H1 (cell line): ENCODE results near the gene SNX2. TPM values are rescaled to one million over a fixed set of nuclear protein-coding genes. Genes with fewer than 3 reads are reported as not detected.
A peak's percentile ranks its signal among the peaks of the same experiment; 100 is the strongest.

Experiments used
- CTCF ChIA-PET: fragments of 300-600 bp; sonication (Branson Sonifier 250); formaldehyde crosslinking; loops from one replicate; lab custom pipeline; 2021; ENCODE audit not compliant: partially characterized antibody; lab: Charles Lee
- POLR2A ChIA-PET: fragments of 300-600 bp; sonication (Branson Sonifier 250); formaldehyde crosslinking; loops from one replicate; lab custom pipeline; 2021; ENCODE audit warnings: inconsistent platforms; ENCODE audit not compliant: partially characterized antibody; lab: Charles Lee
- DNase-seq, 2 experiments: peaks; one replicate each; pipeline versions ENCODE4 v3.0.0 to v3.0.0-alpha.2; 2010 to 2022; ENCODE audit warnings: low spot score in 2 of 2, low read depth in 1 of 2, mixed read lengths in 1 of 2
- FAIRE-seq: peaks from 2 replicates; lab custom pipeline; 2011; peaks lifted over from hg19 to GRCh38; lab: Jason Lieb, UNC
- H2AFZ ChIP-seq: 2 replicates; pipeline ENCODE4 v1.8.1; 2012; ENCODE audit warnings: low read length, inconsistent platforms
- H2AK5ac ChIP-seq: 2 replicates; pipeline ENCODE4 v1.6.1; 2013; ENCODE audit warnings: low read depth, low read length
- H2BK120ac ChIP-seq: replicated peaks from 2 replicates; pipeline ENCODE3; 2013; ENCODE audit warnings: low read depth, low read length, inconsistent platforms
- H2BK12ac ChIP-seq: 2 replicates; pipeline ENCODE4 v1.6.1; 2013; ENCODE audit warnings: low read depth, low read length
- H2BK15ac ChIP-seq: 2 replicates; pipeline ENCODE4 v1.6.1; 2013; ENCODE audit warnings: low read length
- H2BK20ac ChIP-seq: 2 replicates; pipeline ENCODE4 v1.6.1; 2013; ENCODE audit warnings: low read length
- H2BK5ac ChIP-seq: 2 replicates; pipeline ENCODE4 v1.6.1; 2013; ENCODE audit warnings: low read depth, low read length
- H3K14ac ChIP-seq: 2 replicates; pipeline ENCODE4 v1.6.1; 2013; ENCODE audit warnings: inconsistent platforms; ENCODE audit not compliant: insufficient read length
- H3K18ac ChIP-seq: 2 replicates; pipeline ENCODE4 v1.6.1; 2013; ENCODE audit warnings: low read length; ENCODE audit errors: extremely low read depth
- H3K23ac ChIP-seq: 2 replicates; pipeline ENCODE4 v1.6.1; 2013; ENCODE audit warnings: inconsistent platforms; ENCODE audit not compliant: insufficient read length
- H3K23me2 ChIP-seq: 2 replicates; pipeline ENCODE4 v1.6.1; 2013; ENCODE audit warnings: low read depth, low read length
- H3K27ac ChIP-seq: 2 replicates; pipeline ENCODE4 v1.6.1; 2011; ENCODE audit warnings: low read depth, low read length, inconsistent platforms
- H3K27me3 ChIP-seq, 4 experiments: replicated peaks in 1 of 4; 1 replicate in 1 of 4; 2 replicates in 3 of 4; pipeline versions ENCODE4 v1.6.1 to v1.8.1; 2011 to 2013; ENCODE audit warnings: low read length in 3 of 4, mild to moderate bottlenecking in 3 of 4, inconsistent platforms in 2 of 4, mixed read lengths in 2 of 4, moderate library complexity in 1 of 4; ENCODE audit not compliant: control insufficient read depth in 3 of 4, insufficient read depth in 3 of 4; ENCODE audit errors: extremely low read depth in 1 of 4
- H3K36me3 ChIP-seq, 4 experiments: 2 replicates each; pipeline versions ENCODE4 v1.6.1 to v1.8.1; 2011 to 2013; ENCODE audit warnings: mild to moderate bottlenecking in 4 of 4, low read length in 3 of 4, moderate library complexity in 2 of 4, control low read depth in 1 of 4, inconsistent platforms in 1 of 4; ENCODE audit not compliant: insufficient read depth in 4 of 4, control insufficient read depth in 2 of 4
- H3K4ac ChIP-seq: replicated peaks from 2 replicates; pipeline ENCODE3; 2013; ENCODE audit warnings: low read length, low read depth, mixed read lengths, inconsistent platforms; ENCODE audit not compliant: insufficient read length
- H3K4me1 ChIP-seq, 4 experiments: replicated peaks in 1 of 4; 1 replicate in 1 of 4; 2 replicates in 3 of 4; pipeline versions ENCODE4 v1.6.1 to v1.8.1; 2011 to 2013; ENCODE audit warnings: low read length in 3 of 4, inconsistent platforms in 2 of 4, mixed read lengths in 1 of 4; ENCODE audit not compliant: insufficient read depth in 4 of 4, control insufficient read depth in 3 of 4
- H3K4me2 ChIP-seq, 2 experiments: 2 replicates each; pipeline versions ENCODE4 v1.6.1 to v1.8.1; 2011 to 2013; ENCODE audit warnings: low read depth in 2 of 2, low read length in 2 of 2, control low read depth in 1 of 2, inconsistent platforms in 1 of 2, mild to moderate bottlenecking in 1 of 2; ENCODE audit not compliant: insufficient read depth in 1 of 2
- H3K4me3 ChIP-seq, 4 experiments: fragments of 200-600, 300-600 bp in 1 of 4; sonication (generic), shearing (Covaris generic), sonication (Bioruptor Twin) in 1 of 4; 2 replicates each; pipeline versions ENCODE4 v1.5.1 to v1.8.1; 2011 to 2016; ENCODE audit warnings: low read length in 4 of 4, low read depth in 3 of 4, control low read depth in 2 of 4, inconsistent platforms in 2 of 4, mild to moderate bottlenecking in 2 of 4, mixed read lengths in 1 of 4, moderate library complexity in 1 of 4; ENCODE audit not compliant: insufficient read depth in 2 of 4; ENCODE audit errors: extremely low read depth in 1 of 4
- H3K56ac ChIP-seq: replicated peaks from 2 replicates; pipeline ENCODE3; 2013; ENCODE audit warnings: low read depth, mild to moderate bottlenecking, mixed read lengths, low read length, inconsistent platforms; ENCODE audit not compliant: insufficient read length
- H3K79me1 ChIP-seq: 2 replicates; pipeline ENCODE4 v1.6.1; 2013; ENCODE audit warnings: low read depth, low read length, control low read depth
- H3K79me2 ChIP-seq, 2 experiments: 2 replicates each; pipeline versions ENCODE4 v1.6.1 to v1.8.1; 2012 to 2013; ENCODE audit warnings: low read length in 2 of 2, mild to moderate bottlenecking in 2 of 2, inconsistent platforms in 1 of 2; ENCODE audit not compliant: insufficient read depth in 2 of 2, control insufficient read depth in 1 of 2
- H3K9ac ChIP-seq, 4 experiments: replicated peaks in 1 of 4; 1 replicate in 1 of 4; 2 replicates in 3 of 4; pipeline versions ENCODE4 v1.6.1 to v1.8.1; 2011 to 2013; ENCODE audit warnings: low read depth in 3 of 4, low read length in 3 of 4, control low read depth in 2 of 4, mild to moderate bottlenecking in 2 of 4, moderate library complexity in 2 of 4, inconsistent platforms in 1 of 4; ENCODE audit errors: extremely low read depth in 1 of 4
- H3K9me3 ChIP-seq, 2 experiments: 2 replicates each; pipeline versions ENCODE4 v1.6.1 to v1.8.1; 2012 to 2013; ENCODE audit warnings: mild to moderate bottlenecking in 2 of 2, moderate library complexity in 2 of 2, control low read depth in 1 of 2, inconsistent platforms in 1 of 2, low read depth in 1 of 2, low read length in 1 of 2, mixed read lengths in 1 of 2; ENCODE audit not compliant: insufficient read depth in 2 of 2
- H4K20me1 ChIP-seq, 2 experiments: replicated peaks in 1 of 2; 2 replicates each; pipeline versions ENCODE3 to v1.8.1; 2011 to 2013; ENCODE audit warnings: inconsistent platforms in 2 of 2, low read length in 2 of 2, mild to moderate bottlenecking in 1 of 2; ENCODE audit not compliant: insufficient read depth in 2 of 2, control insufficient read depth in 1 of 2
- H4K5ac ChIP-seq: 2 replicates; pipeline ENCODE4 v1.6.1; 2013; ENCODE audit warnings: low read length, low read depth, mixed read lengths, inconsistent platforms; ENCODE audit not compliant: insufficient read length
- H4K8ac ChIP-seq: 2 replicates; pipeline ENCODE4 v1.8.0; 2013; ENCODE audit warnings: mild to moderate bottlenecking, moderate library complexity, low read length, inconsistent platforms; ENCODE audit not compliant: insufficient read depth; ENCODE audit errors: extremely low read depth
- H4K91ac ChIP-seq: replicated peaks from 2 replicates; pipeline ENCODE3; 2013; ENCODE audit warnings: low read length, mixed read lengths, inconsistent platforms; ENCODE audit not compliant: insufficient read length
- KDM5A ChIP-seq: fragments of 200-600 bp; IDR thresholded peaks from 2 replicates; pipeline ENCODE4 v1.7.1; 2012; ENCODE audit warnings: mild to moderate bottlenecking, low read length, inconsistent platforms, mixed read lengths
- RXRA ChIP-seq: IDR thresholded peaks from 2 replicates; pipeline ENCODE4 v1.6.1; 2011; ENCODE audit warnings: low read depth, mild to moderate bottlenecking, low read length, moderate library complexity; ENCODE audit not compliant: insufficient read depth
- SAP30 ChIP-seq: fragments of 300-600 bp; sonication (generic); IDR thresholded peaks from 2 replicates; pipeline ENCODE4 v1.7.1; 2012; ENCODE audit warnings: low read length, moderate library complexity, mild to moderate bottlenecking, inconsistent platforms; ENCODE audit not compliant: insufficient read depth, insufficient replicate concordance
- TCF12 ChIP-seq: IDR thresholded peaks from 2 replicates; pipeline ENCODE4 v1.6.1; 2011; ENCODE audit warnings: low read depth, mild to moderate bottlenecking, low read length
- ZNF274 ChIP-seq: IDR thresholded peaks from 2 replicates; pipeline ENCODE4 v1.7.0; 2012; ENCODE audit warnings: low read length, borderline replicate concordance; ENCODE audit errors: extremely low read depth
- WGBS, 2 experiments: shearing (Covaris generic) in 1 of 2; methylation state at CpG; one replicate each; pipeline versions ENCODE4 v1.1.6 to v1.1.7; 2013 to 2015; ENCODE audit warnings: low lambda C conversion rate in 2 of 2, mixed read lengths in 2 of 2, inconsistent platforms in 1 of 2, low coverage in 1 of 2, missing lambda C conversion rate in 1 of 2; ENCODE audit not compliant: insufficient replicate concordance in 2 of 2, insufficient coverage in 1 of 2, insufficient read length in 1 of 2; ENCODE audit errors: extremely low coverage in 1 of 2, missing lambda C conversion rate in 1 of 2; 5-methylcytosine and 5-hydroxymethylcytosine counted together
- polyA plus RNA-seq, 7 experiments: library from polyadenylated mRNA; depleted of rRNA in 3 of 7; stranded (reverse) in 5 of 7; unstranded in 2 of 7; fragments of >200 nt in 5 of 7; fragments of 200-250 nt in 2 of 7; gene quantifications; 1 replicate in 5 of 7; 2 replicates in 1 of 7; 4 replicates in 1 of 7; pipeline versions ENCODE4 v1.2.1 to v1.2.3, GENCODE V29; 2011 to 2013; ENCODE audit warnings: missing spikeins in 2 of 7, mixed read lengths in 2 of 7
- total RNA-seq: library from RNA; stranded (reverse); fragmentation: NEBNext Ultra II Directional; extraction: Animal tissue kit (Norgen Biotek cat#: 25700); gene quantifications from 2 replicates; pipeline ENCODE4 v1.2.1, GENCODE V29; 2021
- TF ChIP-seq, protein P1 (sequence below): IDR thresholded peaks from 2 replicates; pipeline ENCODE4 v1.6.1; 2012; ENCODE audit warnings: low read length, inconsistent platforms

Gene SNX2
- total and polyA plus RNA-seq, 2 of the 8 experiments (the other 6 are each of a cell fraction or from before 2014, with no cell fraction given), result 51.0 to 61.2 TPM

DNA sequence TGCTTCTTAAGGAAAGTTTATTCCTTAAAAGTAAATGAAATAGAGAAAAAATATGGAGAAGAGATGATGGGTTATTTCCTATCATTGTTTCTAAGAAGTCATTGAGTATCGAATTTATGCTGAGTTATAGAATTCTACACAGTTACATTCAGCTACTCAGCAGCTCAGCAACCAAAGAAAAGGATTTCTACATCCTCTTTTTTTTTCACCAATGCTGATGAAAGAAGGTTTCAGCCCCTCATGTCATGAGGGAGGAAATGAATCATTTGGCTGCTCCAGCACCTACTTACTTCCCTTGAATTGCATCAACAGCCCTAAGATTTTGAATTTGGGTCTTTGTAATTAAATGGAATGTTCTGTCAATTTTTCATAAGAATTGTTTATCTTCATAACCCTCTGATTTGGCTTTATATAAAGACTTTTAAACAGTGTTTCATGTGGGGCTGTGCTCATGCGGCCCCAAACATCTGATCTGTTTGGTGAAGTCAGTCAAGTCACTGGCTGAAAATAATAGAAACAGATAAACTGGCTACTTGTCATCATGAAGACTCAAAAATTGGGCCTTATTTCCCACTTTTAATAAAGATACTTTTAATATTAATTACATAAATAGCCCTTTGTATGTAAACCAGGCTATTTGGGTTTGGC lies 18.5 kb upstream of the SNX2 start:
- no peaks in the 10 kb centered on the region for H3K23me2 ChIP-seq
- no peak overlapping the region for H3K4me2 ChIP-seq
- H3K79me1 ChIP-seq, result no peaks in the 10 kb centered on the region
- H2BK12ac ChIP-seq, result no peak overlapping the region
- no peaks in the 10 kb centered on the region for H4K20me1 ChIP-seq
- no peaks in the 10 kb centered on the region for H3K36me3 ChIP-seq
- FAIRE-seq (no peak), DNase-seq (no peak)
- H3K9ac ChIP-seq, result no peak overlapping the region
- 0 out of 2 replicates have a peak overlapping the region, but pooled peaks have one; percentile 20 for H2AFZ ChIP-seq
- no peak overlapping the region for H3K27ac ChIP-seq
- no peaks in the 10 kb centered on the region for H3K79me2 ChIP-seq
- no peaks in the 10 kb centered on the region for H3K27me3 ChIP-seq
- no peak overlapping the region for H2BK20ac ChIP-seq
- H3K14ac ChIP-seq, result no peak overlapping the region
- ChIA-PET POLR2A (no interaction called here), CTCF (interaction anchor here (1.3 kb wide), 1 partner anchor 52 kb away, joined by 5 read pairs; no protein-coding TSS in a partner anchor)
- TF ChIP-seq, protein P1, sequence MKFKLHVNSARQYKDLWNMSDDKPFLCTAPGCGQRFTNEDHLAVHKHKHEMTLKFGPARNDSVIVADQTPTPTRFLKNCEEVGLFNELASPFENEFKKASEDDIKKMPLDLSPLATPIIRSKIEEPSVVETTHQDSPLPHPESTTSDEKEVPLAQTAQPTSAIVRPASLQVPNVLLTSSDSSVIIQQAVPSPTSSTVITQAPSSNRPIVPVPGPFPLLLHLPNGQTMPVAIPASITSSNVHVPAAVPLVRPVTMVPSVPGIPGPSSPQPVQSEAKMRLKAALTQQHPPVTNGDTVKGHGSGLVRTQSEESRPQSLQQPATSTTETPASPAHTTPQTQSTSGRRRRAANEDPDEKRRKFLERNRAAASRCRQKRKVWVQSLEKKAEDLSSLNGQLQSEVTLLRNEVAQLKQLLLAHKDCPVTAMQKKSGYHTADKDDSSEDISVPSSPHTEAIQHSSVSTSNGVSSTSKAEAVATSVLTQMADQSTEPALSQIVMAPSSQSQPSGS, result no peak
- TF ChIP-seq RXRA, result no peak
- TF ChIP-seq ZNF274, result no peak
- TF ChIP-seq SAP30, result no peak
- TF ChIP-seq TCF12, result no peak
- TF ChIP-seq KDM5A, result no peak
- H2AK5ac ChIP-seq, result no peak overlapping the region
- H2BK5ac ChIP-seq, result no peak overlapping the region
- H2BK15ac ChIP-seq, result no peak overlapping the region
- no peak overlapping the region for H3K23ac ChIP-seq
- H3K9me3 ChIP-seq, result no peaks in the 10 kb centered on the region
- H4K91ac ChIP-seq, result no peak overlapping the region
- no peak overlapping the region for H3K4me3 ChIP-seq
- H3K4ac ChIP-seq, result no peak overlapping the region
- no peak overlapping the region for H4K8ac ChIP-seq
- 88% methylated on average over 2 of the region's 2 CpGs; no CpG with 5 or more reads in 1 of the 2 experiments for WGBS, 2 experiments
- H2BK120ac ChIP-seq, result no peak overlapping the region
- H4K5ac ChIP-seq, result no peak overlapping the region
- no peak overlapping the region for H3K56ac ChIP-seq
- no peak overlapping the region for H3K18ac ChIP-seq
- peaks cover 0 to 2% (median under 1%) of the 10 kb centered on the region in 4 experiments; a peak in 1 of 7 replicates for H3K4me1 ChIP-seq
